ENCODE data around the gene CT55. TPM values are rescaled to one million over a fixed set of nuclear protein-coding genes. Genes with fewer than 3 reads are reported as not detected.
"Not testable (repeated sequence)": the region's sequence is repeated elsewhere in the genome, so short reads cannot be mapped to it uniquely, and the experiment has no call there.

Gene CT55
- polyA plus RNA-seq, 3 donors: not detected

GRCh38 chrX:135168486-135168885 is 2.7 kb downstream of the CT55 start:
- Histone ChIP-seq H3K4me1 (ENCODE audit: control insufficient read depth in 1 of 2, insufficient read depth in 2 of 2, low read length in 2 of 2) (no peaks in the 10 kb centered on the region), H3K4me2 (replicated peaks; ENCODE audit: extremely low read depth, low read length, poor library complexity, severe bottlenecking) (no peak overlapping the region), H3K9me3 (replicated peaks in 1 of 2; ENCODE audit: control insufficient read depth in 1 of 2, insufficient read depth in 1 of 2, low read length in 2 of 2) (no peaks in the 10 kb centered on the region), H4K20me1 (ENCODE audit: insufficient read depth, low read length) (no peaks in the 10 kb centered on the region), H3K4me3 (replicated peaks in 1 of 3; ENCODE audit: low read depth in 2 of 3, low read length in 3 of 3) (no peak overlapping the region), H3K79me2 (ENCODE audit: insufficient read depth, low read length) (no peaks in the 10 kb centered on the region), H3K27ac (ENCODE audit: low read depth in 1 of 2, low read length in 2 of 2) (no peak overlapping the region), H3K27me3 (ENCODE audit: control insufficient read depth in 2 of 2, insufficient read depth in 2 of 2, low read length in 2 of 2) (peaks cover 2 to 8% of the 10 kb centered on the region in 2 donors), H3K9ac (ENCODE audit: insufficient read depth, low read length, poor library complexity, severe bottlenecking) (no peak overlapping the region), H3K36me3 (replicated peaks in 1 of 2; ENCODE audit: control insufficient read depth in 1 of 2, insufficient read depth in 2 of 2, low read length in 2 of 2) (no peaks in the 10 kb centered on the region), H2AFZ (ENCODE audit: insufficient read depth, low read depth, low read length, poor library complexity, severe bottlenecking) (no peak overlapping the region)
- no peaks in the 10 kb centered on the region for H3K36me3 Mint-ChIP-seq
- TF ChIP-seq CTCF (IDR thresholded peaks at IDR 0.05): no peak
- intact Hi-C loops (cut with micrococcal nuclease): no loop called here
- no peak overlapping the region for H3K27ac Mint-ChIP-seq
- no CpG with 5 or more reads among the region's 3 CpGs for WGBS (ENCODE audit: insufficient coverage)
- peaks cover 3 to 14% (median 10%) of the 10 kb centered on the region in 3 donors for H3K27me3 Mint-ChIP-seq (ENCODE audit: low read depth in 3 of 3)
- peaks cover 6% of the 10 kb centered on the region for H3K4me1 Mint-ChIP-seq
- peak overlapping the region in 1 of 2 donors; percentile 13 for H3K4me3 Mint-ChIP-seq
- DNase-seq: no peak
- peaks cover 0 to 4% (median 0%) of the 10 kb centered on the region in 7 donors for H3K9me3 Mint-ChIP-seq

GRCh38 chrX:135154688-135155087 is 16.5 kb downstream of the CT55 start:
- H3K27me3 Mint-ChIP-seq (ENCODE audit: low read depth in 3 of 3); H3K9me3 ChIP-seq (replicated peaks in 1 of 2; ENCODE audit: control insufficient read depth in 1 of 2, insufficient read depth in 1 of 2, low read length in 2 of 2); H3K27ac ChIP-seq (ENCODE audit: low read depth in 1 of 2, low read length in 2 of 2); intact Hi-C loops (cut with micrococcal nuclease); H3K4me1 Mint-ChIP-seq; H3K4me1 ChIP-seq (ENCODE audit: control insufficient read depth in 1 of 2, insufficient read depth in 2 of 2, low read length in 2 of 2); H3K36me3 ChIP-seq (replicated peaks in 1 of 2; ENCODE audit: control insufficient read depth in 1 of 2, insufficient read depth in 2 of 2, low read length in 2 of 2); H3K4me3 Mint-ChIP-seq; DNase-seq; H3K9ac ChIP-seq (ENCODE audit: insufficient read depth, low read length, poor library complexity, severe bottlenecking); H3K9me3 Mint-ChIP-seq; H3K79me2 ChIP-seq (ENCODE audit: insufficient read depth, low read length); H3K4me3 ChIP-seq (replicated peaks in 1 of 3; ENCODE audit: low read depth in 2 of 3, low read length in 3 of 3); H3K4me2 ChIP-seq (replicated peaks; ENCODE audit: extremely low read depth, low read length, poor library complexity, severe bottlenecking); H3K36me3 Mint-ChIP-seq; H4K20me1 ChIP-seq (ENCODE audit: insufficient read depth, low read length); H2AFZ ChIP-seq (ENCODE audit: insufficient read depth, low read depth, low read length, poor library complexity, severe bottlenecking); H3K27ac Mint-ChIP-seq; H3K27me3 ChIP-seq (ENCODE audit: control insufficient read depth in 2 of 2, insufficient read depth in 2 of 2, low read length in 2 of 2): not testable (repeated sequence)
- WGBS (ENCODE audit: insufficient coverage): no CpG with 5 or more reads among the region's 3 CpGs

- H3K36me3 Mint-ChIP-seq; H3K9me3 Mint-ChIP-seq; H3K4me1 ChIP-seq (ENCODE audit: control insufficient read depth in 1 of 2, insufficient read depth in 2 of 2, low read length in 2 of 2); H3K4me3 ChIP-seq (replicated peaks in 1 of 3; ENCODE audit: low read depth in 2 of 3, low read length in 3 of 3); H3K27me3 ChIP-seq (ENCODE audit: control insufficient read depth in 2 of 2, insufficient read depth in 2 of 2, low read length in 2 of 2); DNase-seq; H3K27me3 Mint-ChIP-seq (ENCODE audit: low read depth in 3 of 3); H3K4me3 Mint-ChIP-seq; H4K20me1 ChIP-seq (ENCODE audit: insufficient read depth, low read length); H3K4me2 ChIP-seq (replicated peaks; ENCODE audit: extremely low read depth, low read length, poor library complexity, severe bottlenecking); intact Hi-C loops (cut with micrococcal nuclease); H3K36me3 ChIP-seq (replicated peaks in 1 of 2; ENCODE audit: control insufficient read depth in 1 of 2, insufficient read depth in 2 of 2, low read length in 2 of 2); H3K27ac Mint-ChIP-seq; H3K4me1 Mint-ChIP-seq; H3K9me3 ChIP-seq (replicated peaks in 1 of 2; ENCODE audit: control insufficient read depth in 1 of 2, insufficient read depth in 1 of 2, low read length in 2 of 2); H3K27ac ChIP-seq (ENCODE audit: low read depth in 1 of 2, low read length in 2 of 2); H3K9ac ChIP-seq (ENCODE audit: insufficient read depth, low read length, poor library complexity, severe bottlenecking); H3K79me2 ChIP-seq (ENCODE audit: insufficient read depth, low read length); H2AFZ ChIP-seq (ENCODE audit: insufficient read depth, low read depth, low read length, poor library complexity, severe bottlenecking): not testable (repeated sequence)
- no CpG with 5 or more reads among the region's 6 CpGs for WGBS (ENCODE audit: insufficient coverage)
Observed at GRCh38 chrX:135126145-135126544, 45.1 kb downstream of the CT55 start.

- WGBS (ENCODE audit: insufficient coverage): no CpG with 5 or more reads among the region's 1 CpG
- intact Hi-C loops (cut with micrococcal nuclease); H3K36me3 ChIP-seq (replicated peaks in 1 of 2; ENCODE audit: control insufficient read depth in 1 of 2, insufficient read depth in 2 of 2, low read length in 2 of 2); H3K4me1 Mint-ChIP-seq; H3K27me3 Mint-ChIP-seq (ENCODE audit: low read depth in 3 of 3); H3K9ac ChIP-seq (ENCODE audit: insufficient read depth, low read length, poor library complexity, severe bottlenecking); H2AFZ ChIP-seq (ENCODE audit: insufficient read depth, low read depth, low read length, poor library complexity, severe bottlenecking); H3K9me3 Mint-ChIP-seq; DNase-seq; H3K4me3 ChIP-seq (replicated peaks in 1 of 3; ENCODE audit: low read depth in 2 of 3, low read length in 3 of 3); H3K4me1 ChIP-seq (ENCODE audit: control insufficient read depth in 1 of 2, insufficient read depth in 2 of 2, low read length in 2 of 2); H3K27me3 ChIP-seq (ENCODE audit: control insufficient read depth in 2 of 2, insufficient read depth in 2 of 2, low read length in 2 of 2); H3K36me3 Mint-ChIP-seq; H3K4me2 ChIP-seq (replicated peaks; ENCODE audit: extremely low read depth, low read length, poor library complexity, severe bottlenecking); H3K4me3 Mint-ChIP-seq; H3K79me2 ChIP-seq (ENCODE audit: insufficient read depth, low read length); H4K20me1 ChIP-seq (ENCODE audit: insufficient read depth, low read length); H3K27ac ChIP-seq (ENCODE audit: low read depth in 1 of 2, low read length in 2 of 2); H3K27ac Mint-ChIP-seq; H3K9me3 ChIP-seq (replicated peaks in 1 of 2; ENCODE audit: control insufficient read depth in 1 of 2, insufficient read depth in 1 of 2, low read length in 2 of 2): not testable (repeated sequence)
Observed at GRCh38 chrX:135120056-135120576, 51.1 kb downstream of the CT55 start, which contains the start of gene ETDB. Gene ETDB, minus strand, starts transcription at chrX:135120526. Its CDS starts 1,265 bp downstream, at chrX:135119261.
